ENCODE results near the gene FGF19.

Gene FGF19

GRCh38 chr11:69670158-69670845 is 33.5 kb downstream of the FGF19 start:
- Histone ChIP-seq H3K4me3 (ENCODE audit: low read length in 2 of 2) (no peak overlapping the region), H2BK120ac (ENCODE audit: low read depth, low read length) (no peak overlapping the region), H2BK5ac (ENCODE audit: low read length) (no peak overlapping the region), H3K23ac (ENCODE audit: low read depth, low read length, poor library complexity) (no peak overlapping the region), H2BK12ac (ENCODE audit: low read length) (no peak overlapping the region), H2AK5ac (ENCODE audit: low read depth, low read length) (no peak overlapping the region), H3K9me3 (replicated peaks in 1 of 2; ENCODE audit: control insufficient read depth in 2 of 2, insufficient read depth in 1 of 2, low read depth in 1 of 2, low read length in 2 of 2) (no peaks in the 10 kb centered on the region), H3K27ac (replicated peaks; ENCODE audit: low read length) (no peak overlapping the region), H3K4me1 (ENCODE audit: control insufficient read depth in 2 of 2, insufficient read depth in 1 of 2, low read depth in 1 of 2, low read length in 2 of 2) (peaks cover 5 to 8% of the 10 kb centered on the region in 2 donors), H3K27me3 (ENCODE audit: control insufficient read depth in 3 of 3, insufficient read depth in 3 of 3, low read depth in 1 of 3, low read length in 3 of 3) (no peaks in the 10 kb centered on the region), H3K4me2 (ENCODE audit: insufficient read depth, low read length, poor library complexity, severe bottlenecking) (no peak overlapping the region), H4K8ac (ENCODE audit: low read depth, low read length) (no peak overlapping the region), H2AFZ (ENCODE audit: low read length) (peak overlapping the region; percentile 49), H3K79me1 (ENCODE audit: low read depth, low read length) (peaks cover 5% of the 10 kb centered on the region), H3K18ac (ENCODE audit: low read length) (peak overlapping the region; percentile 89), H3K36me3 (replicated peaks in 1 of 2; ENCODE audit: control insufficient read depth in 2 of 2, insufficient read depth in 2 of 2, low read length in 2 of 2) (peaks cover 11 to 71% of the 10 kb centered on the region in 2 donors), H3K14ac (ENCODE audit: low read length) (no peak overlapping the region), H2BK15ac (ENCODE audit: low read length) (peak overlapping the region; percentile 38), H3K4ac (ENCODE audit: low read length) (no peak overlapping the region), H4K91ac (ENCODE audit: low read depth, low read length, poor library complexity) (no peak overlapping the region), H3K9ac (ENCODE audit: low read depth, low read length, poor library complexity) (peak overlapping the region; percentile 30)
- peak; percentile 72 for DNase-seq (ENCODE audit: low spot score)
- WGBS, 2 donors (ENCODE audit: extremely low coverage in 2 of 2, insufficient read length in 2 of 2, insufficient replicate concordance in 1 of 2) = no CpG with 5 or more reads among the region's 18 CpGs

GRCh38 chr11:69669486-69669885 is 34.3 kb downstream of the FGF19 start:
- Histone ChIP-seq H3K4me3 (ENCODE audit: low read length in 2 of 2) (no peak overlapping the region), H2AK5ac (ENCODE audit: low read depth, low read length) (no peak overlapping the region), H3K4me2 (ENCODE audit: insufficient read depth, low read length, poor library complexity, severe bottlenecking) (no peak overlapping the region), H3K23ac (ENCODE audit: low read depth, low read length, poor library complexity) (no peak overlapping the region), H2AFZ (ENCODE audit: low read length) (no peak overlapping the region), H2BK12ac (ENCODE audit: low read length) (no peak overlapping the region), H3K9ac (ENCODE audit: low read depth, low read length, poor library complexity) (no peak overlapping the region), H3K4me1 (ENCODE audit: control insufficient read depth in 2 of 2, insufficient read depth in 1 of 2, low read depth in 1 of 2, low read length in 2 of 2) (peaks cover 5 to 7% of the 10 kb centered on the region in 2 donors), H2BK5ac (ENCODE audit: low read length) (no peak overlapping the region), H3K9me3 (replicated peaks in 1 of 2; ENCODE audit: control insufficient read depth in 2 of 2, insufficient read depth in 1 of 2, low read depth in 1 of 2, low read length in 2 of 2) (no peaks in the 10 kb centered on the region), H3K4ac (ENCODE audit: low read length) (no peak overlapping the region), H3K27ac (replicated peaks; ENCODE audit: low read length) (no peak overlapping the region), H3K18ac (ENCODE audit: low read length) (no peak overlapping the region), H4K8ac (ENCODE audit: low read depth, low read length) (no peak overlapping the region), H3K79me1 (ENCODE audit: low read depth, low read length) (no peaks in the 10 kb centered on the region), H2BK15ac (ENCODE audit: low read length) (no peak overlapping the region), H3K36me3 (replicated peaks in 1 of 2; ENCODE audit: control insufficient read depth in 2 of 2, insufficient read depth in 2 of 2, low read length in 2 of 2) (peaks cover 16 to 79% of the 10 kb centered on the region in 2 donors), H3K27me3 (ENCODE audit: control insufficient read depth in 3 of 3, insufficient read depth in 3 of 3, low read depth in 1 of 3, low read length in 3 of 3) (no peaks in the 10 kb centered on the region), H4K91ac (ENCODE audit: low read depth, low read length, poor library complexity) (no peak overlapping the region), H2BK120ac (ENCODE audit: low read depth, low read length) (no peak overlapping the region), H3K14ac (ENCODE audit: low read length) (no peak overlapping the region)
- WGBS, 2 donors (ENCODE audit: extremely low coverage in 2 of 2, insufficient read length in 2 of 2, insufficient replicate concordance in 1 of 2) = no CpG with 5 or more reads among the region's 19 CpGs
- DNase-seq (ENCODE audit: low spot score) = no peak

- DNase-seq (ENCODE audit: low spot score) = no peak
- Histone ChIP-seq H2AK5ac (ENCODE audit: low read depth, low read length) (no peak overlapping the region), H3K4me1 (ENCODE audit: control insufficient read depth in 2 of 2, insufficient read depth in 1 of 2, low read depth in 1 of 2, low read length in 2 of 2) (peaks cover 0 to 2% of the 10 kb centered on the region in 2 donors), H3K4me2 (ENCODE audit: insufficient read depth, low read length, poor library complexity, severe bottlenecking) (no peak overlapping the region), H2BK12ac (ENCODE audit: low read length) (no peak overlapping the region), H2BK5ac (ENCODE audit: low read length) (no peak overlapping the region), H3K9me3 (replicated peaks in 1 of 2; ENCODE audit: control insufficient read depth in 2 of 2, insufficient read depth in 1 of 2, low read depth in 1 of 2, low read length in 2 of 2) (no peaks in the 10 kb centered on the region), H3K14ac (ENCODE audit: low read length) (no peak overlapping the region), H3K4me3 (ENCODE audit: low read length in 2 of 2) (no peak overlapping the region), H3K9ac (ENCODE audit: low read depth, low read length, poor library complexity) (no peak overlapping the region), H3K4ac (ENCODE audit: low read length) (no peak overlapping the region), H3K36me3 (replicated peaks in 1 of 2; ENCODE audit: control insufficient read depth in 2 of 2, insufficient read depth in 2 of 2, low read length in 2 of 2) (peaks cover 19 to 85% of the 10 kb centered on the region in 2 donors), H3K27ac (replicated peaks; ENCODE audit: low read length) (no peak overlapping the region), H3K27me3 (ENCODE audit: control insufficient read depth in 3 of 3, insufficient read depth in 3 of 3, low read depth in 1 of 3, low read length in 3 of 3) (no peaks in the 10 kb centered on the region), H3K18ac (ENCODE audit: low read length) (no peak overlapping the region), H2BK15ac (ENCODE audit: low read length) (no peak overlapping the region), H4K8ac (ENCODE audit: low read depth, low read length) (no peak overlapping the region), H2BK120ac (ENCODE audit: low read depth, low read length) (no peak overlapping the region), H2AFZ (ENCODE audit: low read length) (no peak overlapping the region), H4K91ac (ENCODE audit: low read depth, low read length, poor library complexity) (no peak overlapping the region), H3K79me1 (ENCODE audit: low read depth, low read length) (no peaks in the 10 kb centered on the region), H3K23ac (ENCODE audit: low read depth, low read length, poor library complexity) (no peak overlapping the region)
- no CpG with 5 or more reads among the region's 26 CpGs for WGBS, 2 donors (ENCODE audit: extremely low coverage in 2 of 2, insufficient read length in 2 of 2, insufficient replicate concordance in 1 of 2)
Observed at GRCh38 chr11:69667619-69668604, 35.9 kb downstream of the FGF19 start.

All from neuronal stem cell (in vitro differentiated cells).